ENCODE measurements around the gene TBX19. TPM values are rescaled to one million over a fixed set of nuclear protein-coding genes. Genes with fewer than 3 reads are reported as not detected.

The TBX19 gene
- total RNA-seq, 1 donor from 2014 or later, result 2.0 TPM

GRCh38 chr1:168320149-168320548 lies 39.5 kb downstream of the TBX19 start:
- Mint-ChIP-seq H3K9me3 (ENCODE audit: low read depth) (peaks cover 3% of the 10 kb centered on the region), H3K27me3 (no peaks in the 10 kb centered on the region)
- DNase-seq (ENCODE audit: low spot score, unreplicated experiment), result no peak

GRCh38 chr1:168320800-168321450 lies 40.2 kb downstream of the TBX19 start:
- Mint-ChIP-seq H3K9me3 (ENCODE audit: low read depth) (peaks cover 3% of the 10 kb centered on the region), H3K4me3 (ENCODE audit: low read depth) (no peak overlapping the region), H3K27me3 (no peaks in the 10 kb centered on the region), H3K36me3 (ENCODE audit: insufficient read depth) (no peaks in the 10 kb centered on the region), H3K27ac (no peak overlapping the region), H3K4me1 (ENCODE audit: low read depth) (peaks cover 6% of the 10 kb centered on the region)
- TF ChIP-seq CTCF (IDR thresholded peaks at IDR 0.05; ENCODE audit: unreplicated experiment), result no peak
- no peak for DNase-seq (ENCODE audit: low spot score, unreplicated experiment)

More at GRCh38 chr1:168320149-168320548, 39.5 kb downstream of the TBX19 start:
- no peaks in the 10 kb centered on the region for H3K36me3 Mint-ChIP-seq (ENCODE audit: insufficient read depth)
- TF ChIP-seq CTCF (IDR thresholded peaks at IDR 0.05; ENCODE audit: unreplicated experiment), result no peak
- H3K4me3 Mint-ChIP-seq (ENCODE audit: low read depth), result no peak overlapping the region
- H3K4me1 Mint-ChIP-seq (ENCODE audit: low read depth), result peaks cover 6% of the 10 kb centered on the region
- H3K27ac Mint-ChIP-seq, result no peak overlapping the region

- no peak overlapping the region for H3K27ac Mint-ChIP-seq
- peaks cover 3% of the 10 kb centered on the region for H3K9me3 Mint-ChIP-seq (ENCODE audit: low read depth)
- H3K4me3 Mint-ChIP-seq (ENCODE audit: low read depth), result no peak overlapping the region
- no peaks in the 10 kb centered on the region for H3K36me3 Mint-ChIP-seq (ENCODE audit: insufficient read depth)
- H3K4me1 Mint-ChIP-seq (ENCODE audit: low read depth), result peaks cover 6% of the 10 kb centered on the region
- H3K27me3 Mint-ChIP-seq, result no peaks in the 10 kb centered on the region
- DNase-seq (ENCODE audit: low spot score, unreplicated experiment), result no peak
- no peak for TF ChIP-seq CTCF (IDR thresholded peaks at IDR 0.05; ENCODE audit: unreplicated experiment)
Measured at GRCh38 chr1:168321945-168322344, 41.3 kb downstream of the TBX19 start.

- no peak for DNase-seq (ENCODE audit: low spot score, unreplicated experiment)
- peaks cover 3% of the 10 kb centered on the region for H3K9me3 Mint-ChIP-seq (ENCODE audit: low read depth)
- no peak overlapping the region for H3K27ac Mint-ChIP-seq
- TF ChIP-seq CTCF (IDR thresholded peaks at IDR 0.05; ENCODE audit: unreplicated experiment), result no peak
- no peak overlapping the region for H3K4me3 Mint-ChIP-seq (ENCODE audit: low read depth)
- H3K36me3 Mint-ChIP-seq (ENCODE audit: insufficient read depth), result no peaks in the 10 kb centered on the region
- H3K27me3 Mint-ChIP-seq, result no peaks in the 10 kb centered on the region
- peaks cover 4% of the 10 kb centered on the region for H3K4me1 Mint-ChIP-seq (ENCODE audit: low read depth)
Measured at GRCh38 chr1:168324745-168325425, 44.2 kb downstream of the TBX19 start.

GRCh38 chr1:168328731-168329364 lies 48.2 kb downstream of the TBX19 start:
- no peak overlapping the region for H3K4me3 Mint-ChIP-seq (ENCODE audit: low read depth)
- no peak for DNase-seq (ENCODE audit: low spot score, unreplicated experiment)
- no peak for TF ChIP-seq CTCF (IDR thresholded peaks at IDR 0.05; ENCODE audit: unreplicated experiment)
- H3K27ac Mint-ChIP-seq, result no peak overlapping the region
- no peaks in the 10 kb centered on the region for H3K36me3 Mint-ChIP-seq (ENCODE audit: insufficient read depth)
- no peaks in the 10 kb centered on the region for H3K27me3 Mint-ChIP-seq
- H3K9me3 Mint-ChIP-seq (ENCODE audit: low read depth), result peaks cover 3% of the 10 kb centered on the region
- no peaks in the 10 kb centered on the region for H3K4me1 Mint-ChIP-seq (ENCODE audit: low read depth)

Data from progenitor cell of endocrine pancreas (in vitro differentiated cells).